Colonic mucosa (tissue), 4 donors: ENCODE results near the gene ATXN1. TPM values are rescaled to one million over a fixed set of nuclear protein-coding genes. Genes with fewer than 3 reads are reported as not detected.
"Not testable (repeated sequence)": the region's sequence is repeated elsewhere in the genome, so short reads cannot be mapped to it uniquely, and the experiment has no call there.

Experiments used
- DNase-seq: peaks from one replicate; pipeline ENCODE4 v3.0.0-alpha.2; 2020
- H3K27ac ChIP-seq: fragments of 200-600 bp; one replicate; pipeline ENCODE4 v1.8.0; 2021
- H3K27me3 ChIP-seq: fragments of 200-600 bp; one replicate; pipeline ENCODE4 v1.8.0; 2021
- H3K36me3 ChIP-seq: fragments of 200-600 bp; one replicate; pipeline ENCODE4 v1.8.0; 2021
- H3K4me1 ChIP-seq: fragments of 200-600 bp; one replicate; pipeline ENCODE4 v1.8.0; 2021; ENCODE audit warnings: mild to moderate bottlenecking
- H3K4me3 ChIP-seq: fragments of 200-600 bp; one replicate; pipeline ENCODE4 v1.8.0; 2021
- H3K9ac ChIP-seq, 2 donors: one replicate each; pipeline ENCODE4 v1.7.0; 2013; ENCODE audit warnings: control low read depth in 2 of 2, low read depth in 2 of 2, low read length in 2 of 2
- H3K9me3 ChIP-seq: fragments of 200-600 bp; one replicate; pipeline ENCODE4 v1.8.0; 2021
- CTCF ChIP-seq: fragments of 200-600 bp; IDR thresholded peaks from one replicate; pipeline ENCODE4 v1.8.0; 2022; ENCODE audit warnings: antibody characterized with exemption, mild to moderate bottlenecking
- intact Hi-C: fragments of 100-400 bp; cut with DNase I; formaldehyde crosslinking; loops from one replicate; pipeline ENCODE4 v1.14.1; 2022
- total RNA-seq, 2 donors: library from RNA; stranded (reverse); fragmentation: NEBNext Ultra II Directional in 1 of 2; extraction: Animal tissue kit (Norgen Biotek cat#: 25700) in 1 of 2; gene quantifications; one replicate each; pipeline ENCODE4 v1.2.1, GENCODE V29; 2021
- donor health status: healthy.
- donor health status: DM: no; HTN: no; CAD: no.
- donor health status: DM: no; HTN: no; CAD: no.

Gene ATXN1
- total RNA-seq, 2 donors from 2014 or later: 24.5 to 41.9 TPM

DNA sequence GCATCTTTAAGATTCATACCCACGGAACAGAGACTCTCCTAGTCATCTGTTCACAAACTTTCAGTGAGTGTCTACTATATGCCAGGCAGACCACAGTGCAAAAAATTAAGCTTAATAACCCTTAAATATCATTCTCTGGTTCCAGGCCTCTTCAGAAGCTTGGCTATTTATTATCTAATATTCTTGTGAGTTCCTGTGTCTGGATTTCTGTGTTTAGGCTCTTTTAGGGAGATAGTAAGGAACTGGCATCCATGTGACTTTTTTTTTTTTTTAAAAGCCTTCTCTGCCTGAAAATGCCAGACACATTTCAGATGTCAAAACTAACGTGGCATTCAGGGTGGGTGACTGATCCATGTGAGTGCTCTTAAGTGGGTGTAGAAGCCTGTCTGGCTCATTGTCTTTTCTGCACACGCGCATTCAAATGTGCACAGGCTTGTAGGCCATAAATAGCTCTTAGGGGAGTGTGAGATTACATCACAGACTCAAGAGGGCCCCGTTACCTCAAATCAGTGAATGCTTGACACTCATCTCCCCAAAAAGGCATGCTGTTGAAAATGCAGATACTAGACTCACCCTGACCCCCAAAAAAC lies 380.9 kb downstream of the ATXN1 start:
- Histone ChIP-seq H3K27ac (no peak overlapping the region), H3K9me3 (no peaks in the 10 kb centered on the region), H3K36me3 (no peaks in the 10 kb centered on the region), H3K4me3 (no peak overlapping the region), H3K27me3 (no peaks in the 10 kb centered on the region), H3K4me1 (no peaks in the 10 kb centered on the region), H3K9ac (no peak overlapping the region)
- intact Hi-C loops: no loop called here
- no peak for TF ChIP-seq CTCF
- no peak for DNase-seq

GRCh38 chr6:16378360-16378759 lies 382.9 kb downstream of the ATXN1 start:
- H3K36me3 ChIP-seq, DNase-seq, H3K4me3 ChIP-seq, H3K27ac ChIP-seq, H3K27me3 ChIP-seq, H3K4me1 ChIP-seq, intact Hi-C loops, H3K9ac ChIP-seq, H3K9me3 ChIP-seq: not testable (repeated sequence)

DNA sequence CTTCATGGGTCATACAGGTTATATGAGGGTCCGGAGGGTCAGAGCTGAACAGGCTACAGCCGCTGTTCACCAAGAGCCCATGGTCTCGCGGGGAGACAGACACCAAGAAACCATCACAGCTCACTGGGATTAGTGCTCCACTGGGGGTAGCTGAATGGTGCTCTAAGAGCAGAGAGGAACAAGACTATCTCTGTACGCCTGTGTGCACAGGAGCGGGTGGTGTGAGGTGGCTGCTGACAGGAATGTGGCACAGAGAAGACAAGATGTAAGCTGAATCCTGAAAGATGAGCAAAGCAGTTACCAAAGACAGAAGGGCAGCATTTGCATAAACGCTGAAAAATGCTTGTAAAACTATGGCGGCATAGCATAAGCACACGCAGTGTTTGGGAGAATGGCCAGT lies 383.8 kb downstream of the ATXN1 start:
- no peak for DNase-seq
- no peak overlapping the region for H3K4me3 ChIP-seq
- H3K9me3 ChIP-seq: no peaks in the 10 kb centered on the region
- no peaks in the 10 kb centered on the region for H3K27me3 ChIP-seq
- no peak overlapping the region for H3K9ac ChIP-seq
- H3K27ac ChIP-seq: no peak overlapping the region
- no peaks in the 10 kb centered on the region for H3K4me1 ChIP-seq
- intact Hi-C loops: no loop called here
- TF ChIP-seq CTCF: no peak
- no peaks in the 10 kb centered on the region for H3K36me3 ChIP-seq

DNA sequence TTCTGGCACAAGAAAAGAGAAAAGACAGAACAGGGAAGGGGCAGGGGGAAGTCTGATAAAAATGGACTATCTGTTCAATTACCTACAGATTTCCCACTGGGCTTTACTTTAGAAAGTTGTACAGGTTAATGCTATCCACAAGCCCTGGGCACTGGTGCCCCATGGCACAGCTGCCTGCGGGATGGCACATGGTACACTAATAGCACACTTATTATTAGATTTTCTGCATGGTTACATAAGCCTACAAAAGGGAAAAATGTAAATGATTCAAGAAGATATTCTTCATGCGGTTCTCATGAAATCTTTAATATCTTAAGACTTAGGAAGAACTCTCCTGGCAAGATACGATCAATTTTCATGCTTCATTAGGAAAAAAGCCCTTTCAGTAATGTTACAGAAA lies 385.4 kb downstream of the ATXN1 start:
- no peak for TF ChIP-seq CTCF
- Histone ChIP-seq H3K27ac (no peak overlapping the region), H3K9ac (no peak overlapping the region), H3K36me3 (no peaks in the 10 kb centered on the region), H3K4me3 (no peak overlapping the region), H3K27me3 (no peaks in the 10 kb centered on the region), H3K4me1 (no peaks in the 10 kb centered on the region), H3K9me3 (no peaks in the 10 kb centered on the region)
- intact Hi-C loops: no loop called here
- DNase-seq: no peak

DNA sequence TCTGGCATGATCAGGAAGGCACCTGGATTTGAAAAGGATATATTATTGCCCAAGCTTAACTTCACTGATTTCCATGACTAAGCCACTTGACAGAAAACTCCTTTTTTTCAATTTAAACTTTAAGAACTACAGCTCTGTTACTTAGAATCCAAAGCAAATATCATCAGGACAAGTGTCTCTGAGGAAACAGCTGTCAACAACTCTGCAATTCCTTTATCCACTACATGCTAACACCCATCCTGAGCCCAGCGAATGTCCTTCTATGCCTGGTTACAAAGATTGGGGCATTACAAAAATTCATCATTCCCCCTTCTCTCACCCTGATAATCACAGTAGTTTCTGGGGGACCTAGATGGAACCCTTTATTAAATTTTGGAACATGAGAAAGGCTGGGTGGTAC lies 386.1 kb downstream of the ATXN1 start:
- Histone ChIP-seq H3K4me3 (no peak overlapping the region), H3K9me3 (no peaks in the 10 kb centered on the region), H3K4me1 (no peaks in the 10 kb centered on the region), H3K9ac (no peak overlapping the region), H3K36me3 (no peaks in the 10 kb centered on the region), H3K27me3 (no peaks in the 10 kb centered on the region), H3K27ac (no peak overlapping the region)
- intact Hi-C loops: no loop called here
- no peak for DNase-seq
- TF ChIP-seq CTCF: no peak

- no peaks in the 10 kb centered on the region for H3K27me3 ChIP-seq
- H3K4me3 ChIP-seq: no peak overlapping the region
- H3K36me3 ChIP-seq: no peaks in the 10 kb centered on the region
- H3K9ac ChIP-seq: no peak overlapping the region
- TF ChIP-seq CTCF: no peak
- no peak for DNase-seq
- intact Hi-C loops: no loop called here
- no peaks in the 10 kb centered on the region for H3K4me1 ChIP-seq
- no peaks in the 10 kb centered on the region for H3K9me3 ChIP-seq
- no peak overlapping the region for H3K27ac ChIP-seq
Measured at GRCh38 chr6:16374461-16375200, 386.6 kb downstream of the ATXN1 start.
